Measurements from ENCODE around the gene ZSCAN31.
A peak's percentile ranks its signal among the peaks of the same experiment; 100 is the strongest.

Gene ZSCAN31

GRCh38 chr6:28340310-28341095 is 4.6 kb upstream of the ZSCAN31 start:
- no peak overlapping the region for H3K27ac ChIP-seq
- TF ChIP-seq CTCF (conservative IDR thresholded peaks at IDR 0.05), result no peak

GRCh38 chr6:28337121-28337520 is 1.2 kb upstream of the ZSCAN31 start:
- H3K27ac ChIP-seq, result peak overlapping the region; percentile 92

GRCh38 chr6:28336284-28337120 is 554 bp upstream of the ZSCAN31 start:
- H3K27ac ChIP-seq, result peak overlapping the region; percentile 92
- no peak for TF ChIP-seq CTCF (conservative IDR thresholded peaks at IDR 0.05)

More at GRCh38 chr6:28337121-28337520, 1.2 kb upstream of the ZSCAN31 start:
- no peak for TF ChIP-seq CTCF (conservative IDR thresholded peaks at IDR 0.05)

- no peak for TF ChIP-seq CTCF (conservative IDR thresholded peaks at IDR 0.05)
- peak overlapping the region; percentile 92 for H3K27ac ChIP-seq
These were observed 846 bp downstream of the ZSCAN31 start for GRCh38 chr6:28335040-28335563.

- no peak for TF ChIP-seq CTCF (conservative IDR thresholded peaks at IDR 0.05)
- H3K27ac ChIP-seq, result peak overlapping the region; percentile 92
These were observed 1.5 kb downstream of the ZSCAN31 start for GRCh38 chr6:28334286-28335039.

- no peak for TF ChIP-seq CTCF (conservative IDR thresholded peaks at IDR 0.05)
- no peak overlapping the region for H3K27ac ChIP-seq
These were observed 2.3 kb downstream of the ZSCAN31 start for GRCh38 chr6:28333599-28334018.
